ENCODE results near the gene CELSR3. TPM values are rescaled to one million over a fixed set of nuclear protein-coding genes. Genes with fewer than 3 reads are reported as not detected.

The CELSR3 gene
- total RNA-seq, 1 donor from 2014 or later: 0.20 TPM

Other genes starting within 250 kb of the CELSR3 start
- gene PLXNB1, start 232.8 kb downstream of the CELSR3 start, total RNA-seq: 9.3 and 16.2 TPM in 2 replicates
- gene CCDC51, start 222.8 kb downstream of the CELSR3 start, total RNA-seq: 17.3 and 20.7 TPM in 2 replicates
- gene TMA7, start 222.6 kb downstream of the CELSR3 start, total RNA-seq: 233 and 270 TPM in 2 replicates
- gene ATRIP, start 216.1 kb downstream of the CELSR3 start, total RNA-seq: 9.2 and 11.3 TPM in 2 replicates
- gene SHISA5, start 158.7 kb downstream of the CELSR3 start, total RNA-seq: 132 and 156 TPM in 2 replicates
- 3.1 TPM in 2 replicates for gene PFKFB4, start 106.1 kb downstream of the CELSR3 start, total RNA-seq
- 0.07 TPM in 1 of 2 replicates, not detected in the other for gene UCN2, start 99.1 kb downstream of the CELSR3 start, total RNA-seq
- 0.13 and 0.25 TPM in 2 replicates for gene COL7A1, start 67.6 kb downstream of the CELSR3 start, total RNA-seq
- gene UQCRC1, start 53.2 kb downstream of the CELSR3 start, total RNA-seq: 339 and 359 TPM in 2 replicates
- not detected in 2 replicates for gene TMEM89, start 41.1 kb downstream of the CELSR3 start, total RNA-seq
- gene SLC26A6, start 27.4 kb downstream of the CELSR3 start, total RNA-seq: 10.6 and 17.3 TPM in 2 replicates
- 6.8 and 6.9 TPM in 2 replicates for gene NCKIPSD, start 23.0 kb upstream of the CELSR3 start, total RNA-seq
- 42.3 and 55.7 TPM in 2 replicates for gene IP6K2, start 54.3 kb upstream of the CELSR3 start, total RNA-seq
- gene PRKAR2A, start 185.0 kb upstream of the CELSR3 start, total RNA-seq: 46.6 and 52.0 TPM in 2 replicates
- gene SLC25A20, start 236.0 kb upstream of the CELSR3 start, total RNA-seq: 25.4 and 26.6 TPM in 2 replicates

Measured in pulmonary artery endothelial cell (primary cell).